GM19025 (cell line): Measurements from ENCODE around the gene ASCL5.
"Not testable (repeated sequence)": the region's sequence is repeated elsewhere in the genome, so short reads cannot be mapped to it uniquely, and the experiment has no call there.

ENCODE experiments used
- ATAC-seq: cut with Tn5 transposase; IDR thresholded peaks from one replicate; pipeline ENCODE4 v1.9.1; 2021; ENCODE audit warnings: mild to moderate bottlenecking, low read depth, moderate library complexity; ENCODE audit not compliant: unreplicated experiment

ASCL5 gene, protein sequence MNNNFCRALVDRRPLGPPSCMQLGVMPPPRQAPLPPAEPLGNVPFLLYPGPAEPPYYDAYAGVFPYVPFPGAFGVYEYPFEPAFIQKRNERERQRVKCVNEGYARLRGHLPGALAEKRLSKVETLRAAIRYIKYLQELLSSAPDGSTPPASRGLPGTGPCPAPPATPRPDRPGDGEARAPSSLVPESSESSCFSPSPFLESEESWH

DNA sequence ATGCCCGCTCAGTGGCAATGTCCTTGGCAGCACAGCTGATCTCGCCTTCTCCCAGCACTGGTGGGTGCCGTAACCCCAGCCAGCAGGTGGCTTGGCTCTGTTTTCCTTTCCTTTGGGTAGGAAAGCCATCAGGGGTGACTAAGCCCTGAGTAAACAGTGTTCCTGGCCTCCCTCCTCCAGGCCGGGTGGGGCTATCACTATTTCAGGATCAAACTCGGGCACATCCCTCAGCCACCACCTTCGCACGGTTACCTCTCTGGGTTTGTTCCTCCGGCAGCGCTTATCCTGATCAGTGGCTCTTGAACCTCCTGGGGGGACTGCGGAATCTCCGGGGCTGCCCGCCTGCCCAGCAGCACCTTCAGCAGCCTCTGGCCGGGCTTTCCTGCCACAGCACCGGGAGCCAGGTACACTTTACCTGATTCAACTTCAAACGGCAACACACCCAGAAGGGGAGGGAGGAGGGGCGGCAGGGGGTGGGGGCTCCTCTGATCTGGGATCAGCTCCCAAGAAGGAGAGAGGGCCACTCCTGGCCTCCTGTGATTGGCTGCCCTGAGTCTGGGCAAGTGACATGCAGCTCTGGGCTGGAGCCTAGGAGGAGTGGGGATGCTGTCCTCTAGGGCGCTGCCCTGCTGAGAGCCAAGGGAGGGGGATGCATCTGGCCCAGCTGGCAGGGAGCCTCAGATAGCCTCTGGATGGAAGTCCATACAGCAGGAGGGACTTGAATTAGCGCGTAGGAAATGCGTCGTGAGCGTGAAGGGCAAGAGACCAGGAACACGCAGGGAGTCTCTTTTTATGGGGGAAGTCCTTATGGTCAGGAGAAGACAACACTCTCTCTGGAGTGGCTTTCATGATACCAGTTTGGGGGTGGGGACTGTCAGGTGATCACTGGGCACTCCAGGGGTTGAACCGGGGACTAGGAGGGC lies at the start of gene ASCL5:
TSS of gene ASCL5 (minus strand) at position 353 of the 923 bp plus-strand sequence. CDS start 11,812 bp downstream, outside the sequence.
- no peak for ATAC-seq

DNA sequence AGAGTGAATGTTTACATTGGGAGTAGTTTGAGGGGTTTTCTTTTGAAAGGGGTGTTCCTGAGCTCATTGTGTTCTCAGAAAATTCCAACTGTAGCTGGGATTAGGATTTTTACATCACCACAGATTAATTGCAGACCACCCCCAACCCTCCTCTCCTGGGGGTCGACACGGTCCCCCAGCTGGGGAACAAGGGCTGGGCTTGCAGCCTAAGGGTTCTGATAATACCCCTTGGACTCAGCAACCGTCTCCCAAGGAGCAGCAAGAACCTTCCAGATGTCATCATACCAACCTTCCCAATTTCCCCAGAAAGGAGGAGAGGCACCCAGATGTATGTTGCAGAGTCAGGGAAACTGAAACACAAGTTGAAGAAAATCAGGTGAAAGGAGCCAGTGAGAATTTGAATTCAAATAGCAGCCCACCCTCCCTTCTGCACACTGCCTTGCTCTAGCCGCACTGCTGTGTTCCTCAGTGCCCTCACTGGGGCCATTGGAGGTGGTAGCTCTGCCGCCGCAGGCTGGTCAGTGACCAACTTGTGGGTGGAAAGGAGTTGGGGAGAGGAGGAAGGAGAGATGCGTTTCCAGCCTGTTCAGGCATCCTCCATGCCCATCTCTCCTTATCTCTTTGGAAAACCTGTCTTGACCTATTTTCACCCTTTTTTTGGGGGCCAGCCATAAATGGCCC lies 49.0 kb upstream of the ASCL5 start:
- no peak for ATAC-seq

DNA sequence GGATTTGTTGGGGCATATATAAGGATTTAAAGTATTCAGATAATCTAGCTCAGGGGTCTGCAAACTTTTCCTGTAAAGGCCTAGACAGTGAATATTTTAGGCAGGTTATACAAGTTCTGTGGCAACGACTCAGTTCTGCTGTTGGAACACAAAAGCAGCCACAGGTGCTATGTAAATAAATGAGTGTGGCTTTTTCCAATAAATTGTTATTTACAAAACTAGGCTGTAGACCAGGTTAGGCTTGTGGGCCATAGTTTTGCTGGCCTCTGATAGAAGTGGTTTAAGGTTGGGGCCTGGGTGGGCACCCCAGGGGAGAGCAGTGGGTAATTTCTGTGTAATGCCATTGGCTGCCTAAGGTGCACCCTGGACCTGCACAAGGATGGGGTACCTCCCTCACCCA lies 46.8 kb upstream of the ASCL5 start:
- no peak for ATAC-seq

DNA sequence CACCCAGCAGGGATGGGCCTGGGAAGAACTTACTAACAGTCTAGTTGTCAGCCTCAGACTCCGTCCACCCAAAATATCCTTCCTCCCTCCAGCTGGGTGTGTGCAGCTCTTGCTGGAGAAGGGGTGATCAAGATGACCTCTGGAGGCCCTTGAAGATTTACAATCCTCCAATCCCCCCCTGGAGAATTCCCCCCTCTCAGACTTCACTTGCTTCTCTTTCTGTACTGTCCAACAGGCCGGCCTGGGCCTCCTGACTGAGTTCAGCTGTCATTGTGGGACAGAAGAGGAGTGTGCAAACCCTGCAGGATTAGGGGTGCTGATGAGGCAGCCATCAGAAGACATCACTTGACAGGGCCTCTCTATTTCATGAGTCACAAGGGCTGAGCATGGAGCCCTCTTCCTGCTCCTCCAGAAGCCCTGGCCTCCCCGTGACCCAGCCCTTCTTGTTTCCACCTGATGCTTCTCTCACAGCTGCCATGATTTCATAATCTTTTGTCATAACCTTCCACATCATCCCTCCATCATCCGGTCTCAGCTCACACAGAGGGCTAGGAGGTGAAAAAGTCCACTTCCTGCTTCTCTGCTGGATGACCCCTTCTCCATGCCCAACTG lies 46.1 kb upstream of the ASCL5 start:
- no peak for ATAC-seq

DNA sequence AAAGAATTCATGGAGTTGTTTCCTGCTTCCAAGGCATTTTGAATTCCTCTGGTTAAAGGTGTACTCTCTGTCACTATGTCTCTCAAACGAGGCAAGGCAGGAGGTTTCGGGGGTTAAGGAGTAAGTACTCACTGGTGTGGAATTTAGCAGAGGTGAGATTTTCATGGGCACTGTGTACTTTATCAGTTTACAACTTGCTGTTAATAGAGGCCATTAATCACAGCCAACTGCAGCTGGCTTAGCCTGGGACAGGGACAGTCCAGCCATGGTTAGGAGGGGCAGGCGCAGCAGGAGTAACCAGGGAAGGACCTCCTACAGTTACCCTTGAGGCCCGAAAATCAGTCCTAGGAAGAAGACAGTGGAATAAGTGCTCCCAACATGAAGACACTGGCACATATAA lies 45.3 kb upstream of the ASCL5 start:
- ATAC-seq: no peak

DNA sequence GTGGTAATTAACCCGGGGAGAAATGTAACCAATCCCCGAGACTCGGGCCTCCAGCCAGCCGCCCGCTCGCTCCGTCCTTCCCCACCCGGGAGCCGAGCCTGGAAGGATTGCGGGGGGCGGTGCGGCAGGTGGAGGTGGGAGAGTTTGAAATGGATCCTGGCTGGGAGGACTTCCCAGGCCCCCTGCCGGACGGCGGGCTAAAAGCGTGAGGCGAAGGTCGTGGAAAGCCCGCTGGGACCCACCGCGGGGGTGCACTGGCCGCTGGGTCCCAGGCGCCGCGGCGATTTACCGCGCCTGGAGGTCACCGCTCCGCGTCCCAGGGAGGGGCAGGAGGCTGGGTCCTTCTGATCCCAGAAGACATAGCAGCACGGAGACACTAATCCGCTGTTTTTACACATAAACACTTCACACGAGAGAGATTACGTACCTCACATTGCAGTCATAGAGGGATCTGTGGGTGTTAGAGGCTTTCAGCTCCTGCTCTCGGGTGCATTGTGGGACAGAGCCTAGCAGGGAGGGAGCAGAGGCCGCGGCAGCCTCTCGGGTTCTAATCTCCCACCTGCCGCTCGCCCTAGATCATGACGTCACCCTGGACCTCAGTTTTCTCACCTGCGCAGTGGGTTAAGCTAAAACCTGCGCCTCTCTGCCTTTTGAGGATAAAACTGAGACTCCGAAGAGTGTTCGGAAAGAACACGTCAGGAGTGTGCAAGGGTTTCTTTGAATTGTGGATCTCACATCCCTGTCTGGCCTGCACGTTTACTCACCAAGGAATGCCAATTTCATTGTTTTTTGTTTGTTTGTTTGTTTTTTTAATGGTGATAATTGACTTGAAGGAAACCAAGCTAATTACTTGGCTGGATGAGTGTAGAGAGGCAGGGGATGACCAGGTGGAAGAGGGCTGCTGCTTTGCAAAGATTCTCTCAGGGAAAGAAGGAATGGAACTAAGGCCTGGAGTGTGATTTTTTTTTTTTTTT lies 44.4 kb upstream of the ASCL5 start:
- peak; percentile 25 for ATAC-seq

DNA sequence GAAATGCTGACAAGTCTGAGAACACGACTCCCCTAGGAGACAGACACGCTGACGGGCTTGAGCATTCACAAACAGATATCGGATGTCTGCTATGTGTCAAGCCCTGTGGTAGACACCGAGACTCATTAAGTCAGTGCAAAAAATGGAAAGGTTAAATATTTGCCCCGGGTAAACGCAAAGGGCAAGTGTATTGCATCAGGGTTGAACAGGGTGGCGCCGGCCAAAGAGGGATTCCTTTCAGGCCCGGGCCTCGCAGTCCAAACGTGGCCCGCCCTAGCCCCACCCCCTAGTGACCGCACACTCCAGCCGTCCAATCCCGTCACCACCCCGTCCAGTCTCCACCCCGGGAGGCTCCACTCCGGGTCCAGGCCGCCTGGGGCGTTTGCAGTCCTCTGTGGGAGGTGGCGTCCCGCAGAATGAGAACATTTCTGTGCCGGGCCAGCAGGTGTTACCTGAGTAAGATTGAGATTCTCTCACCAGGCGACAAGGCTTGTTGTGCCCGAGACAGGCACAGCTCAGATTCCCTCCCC lies 43.6 kb upstream of the ASCL5 start:
- peak; percentile 93 for ATAC-seq

DNA sequence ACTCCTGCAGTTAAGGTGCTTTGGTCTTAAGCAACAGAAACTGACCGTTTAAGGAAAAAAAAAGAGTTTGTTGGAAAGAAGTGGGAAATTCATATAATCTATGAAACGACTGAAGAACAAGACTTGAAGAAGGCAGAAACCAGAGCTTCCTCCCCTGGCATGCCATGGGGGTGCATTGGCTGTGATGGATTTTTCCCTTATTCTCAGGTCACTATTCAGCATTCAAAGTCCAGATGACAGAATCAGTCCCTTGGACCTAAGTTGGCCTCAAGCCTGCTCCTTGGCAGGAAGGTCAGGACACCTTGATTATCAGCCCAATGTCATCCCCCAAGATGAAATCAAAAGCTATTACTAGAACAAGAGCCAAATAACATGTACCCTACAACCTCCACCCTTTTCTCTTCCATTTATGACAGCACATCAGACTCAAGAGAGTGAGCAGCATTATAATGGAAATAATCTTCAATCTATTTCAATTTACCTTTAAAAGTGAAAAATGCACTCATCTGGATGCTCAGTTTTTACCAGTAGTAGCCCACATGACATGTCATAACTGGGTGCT lies 43.1 kb upstream of the ASCL5 start:
- ATAC-seq: no peak

DNA sequence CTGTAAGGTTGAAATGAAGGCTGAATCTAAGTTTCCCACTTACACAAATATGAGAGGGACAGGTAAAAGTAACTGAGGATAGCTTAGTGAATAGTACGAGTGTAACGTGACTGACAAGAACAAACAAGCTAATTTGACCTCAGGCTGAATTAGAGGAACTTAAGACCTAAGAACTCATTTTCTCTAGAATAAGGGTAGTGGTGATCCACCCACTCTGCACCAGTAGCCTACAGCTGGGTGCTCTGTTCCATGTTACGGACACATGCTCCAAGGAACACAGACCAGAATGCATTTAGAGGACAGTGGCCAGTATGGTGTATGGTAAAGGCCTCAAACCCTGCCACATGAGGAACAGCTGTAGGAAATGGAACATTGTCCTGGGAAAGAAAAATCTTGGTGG lies 42.2 kb upstream of the ASCL5 start:
- ATAC-seq: no peak

DNA sequence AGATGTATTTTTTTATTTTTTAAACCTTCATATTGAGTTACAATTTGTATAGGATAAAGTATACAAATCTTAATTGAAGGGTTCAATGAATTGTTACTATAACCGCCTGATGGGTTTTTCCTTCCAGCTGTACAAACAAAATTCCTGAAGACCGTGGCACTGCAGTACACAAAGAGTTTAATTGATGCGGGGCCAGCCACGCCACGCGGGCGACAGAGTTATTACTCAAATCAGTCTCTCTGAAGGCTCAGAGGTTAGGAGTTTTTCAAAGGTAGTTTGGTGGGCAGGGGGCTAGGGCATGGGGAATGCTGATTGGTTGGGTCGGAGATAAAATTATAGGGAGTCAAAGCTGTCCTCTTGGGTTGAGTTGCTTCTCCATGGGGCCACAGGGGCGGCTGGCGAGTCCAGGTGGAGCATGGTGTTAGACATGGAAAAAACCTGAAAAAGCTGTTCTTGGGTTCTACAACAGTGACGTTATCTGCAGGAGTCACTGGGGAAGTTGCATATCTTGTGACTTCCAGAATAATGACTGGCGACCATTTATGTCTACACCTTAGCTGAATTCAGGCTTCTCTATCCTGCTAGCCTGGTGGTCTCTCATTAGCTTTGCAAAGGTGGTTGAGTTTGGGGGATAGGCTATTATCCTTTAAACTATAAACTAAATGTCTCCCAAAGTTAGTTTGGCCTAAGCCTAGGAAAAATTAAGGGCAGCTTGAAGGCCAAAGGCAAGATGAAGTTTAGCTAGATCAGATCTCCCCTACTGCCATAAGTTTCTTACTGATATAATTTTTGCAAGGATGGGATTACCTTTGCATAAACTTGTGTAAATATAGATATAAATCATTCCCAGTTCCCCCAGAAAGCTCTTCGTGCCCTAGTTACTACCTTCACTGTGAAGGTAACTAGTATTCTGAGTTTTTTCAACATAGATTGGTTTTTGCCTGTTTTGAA lies 40.3 kb upstream of the ASCL5 start:
- ATAC-seq: no peak

DNA sequence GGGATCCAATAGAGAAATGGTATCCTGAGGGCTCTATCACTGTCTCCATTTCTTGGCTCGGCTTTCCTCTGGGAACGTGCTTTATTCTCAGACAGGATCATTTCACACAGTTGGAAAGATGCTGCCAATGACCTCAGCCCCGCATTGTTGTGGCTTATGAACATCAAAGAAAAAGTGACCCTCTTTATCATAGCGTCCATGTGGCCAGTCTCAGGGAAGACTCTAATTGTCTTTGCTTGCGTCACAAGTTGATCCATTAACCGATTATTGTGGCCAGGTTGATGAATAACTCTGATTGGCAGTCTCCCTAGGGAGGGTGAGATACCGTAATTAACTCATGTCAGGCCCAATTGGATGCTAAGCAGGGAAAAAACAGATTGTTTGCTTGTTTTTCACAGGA lies 37.7 kb upstream of the ASCL5 start:
- no peak for ATAC-seq

DNA sequence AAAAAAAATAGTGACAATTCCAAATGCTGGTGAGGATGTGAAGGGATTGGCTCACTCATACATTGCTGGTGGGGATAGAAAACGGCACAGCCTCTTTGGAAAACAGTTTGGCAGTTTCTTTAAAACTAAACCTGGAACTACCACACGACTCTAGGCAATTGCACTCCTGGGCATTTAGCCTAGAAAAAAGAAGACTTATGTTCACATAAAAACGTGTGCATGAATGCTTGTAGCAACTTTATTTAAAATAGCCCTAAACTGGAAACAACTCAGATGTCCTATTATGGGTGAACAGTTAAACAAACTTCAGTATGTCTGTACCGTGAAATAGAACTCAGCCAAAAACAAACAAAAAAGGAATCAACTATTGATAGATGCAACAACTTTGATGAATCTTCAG lies 36.7 kb upstream of the ASCL5 start:
- ATAC-seq: no peak

DNA sequence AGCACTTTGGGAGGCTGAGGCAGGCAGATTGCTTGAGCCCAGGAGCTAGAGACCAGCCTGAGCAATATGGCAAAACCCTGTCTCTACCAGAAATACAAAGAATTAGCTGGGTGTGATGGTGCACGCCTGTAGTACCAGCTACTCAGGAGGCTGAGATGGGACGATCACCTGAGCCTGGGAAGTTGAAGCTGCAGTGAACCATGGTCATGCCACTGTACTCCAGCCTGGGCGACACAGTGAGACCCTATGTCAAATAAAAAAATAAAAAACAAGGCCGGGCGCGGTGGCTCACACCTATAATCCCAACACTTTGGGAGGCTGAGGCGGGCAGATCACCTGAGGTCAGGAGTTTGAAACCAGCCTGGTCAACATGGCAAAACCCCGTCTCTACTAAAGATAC lies 36.1 kb upstream of the ASCL5 start:
- not testable (repeated sequence) for ATAC-seq

DNA sequence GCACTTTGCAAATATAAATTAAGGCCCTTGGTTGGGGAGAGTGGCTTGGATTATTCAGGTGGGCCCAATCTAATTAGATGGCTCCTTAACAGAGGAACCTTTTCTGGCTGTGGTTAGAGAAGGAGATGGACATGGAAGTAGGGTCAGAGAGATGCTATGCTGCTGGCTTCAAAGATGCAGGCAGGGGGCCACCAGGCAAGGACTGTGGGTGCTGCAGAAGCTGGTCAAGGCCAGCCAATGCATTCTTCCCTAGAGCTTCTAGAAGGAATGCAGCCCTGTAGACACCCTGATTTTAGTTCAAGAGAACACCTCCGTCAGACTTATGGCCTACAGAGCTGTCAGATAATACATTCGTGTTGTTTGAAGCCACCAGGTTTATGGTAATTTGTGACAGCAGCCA lies 31.0 kb upstream of the ASCL5 start:
- no peak for ATAC-seq

DNA sequence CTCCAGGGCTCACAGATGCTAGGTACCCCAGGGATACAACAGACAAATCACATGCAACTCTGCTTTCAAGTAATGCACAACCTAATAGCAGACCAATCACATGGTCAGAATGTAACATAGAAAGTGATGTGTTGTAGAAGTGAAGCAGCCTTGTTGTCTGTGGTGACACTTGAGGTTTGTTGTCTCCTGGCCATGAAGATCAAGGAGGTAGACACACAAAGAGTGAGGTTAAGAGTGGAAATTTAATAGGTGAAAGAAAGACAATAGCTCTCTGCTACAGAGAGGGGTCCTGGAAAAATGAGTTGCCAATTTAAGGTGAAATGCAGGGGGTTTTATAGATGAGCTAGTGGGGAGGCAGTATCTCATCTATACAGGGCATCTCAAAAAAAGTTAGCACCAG lies 29.8 kb upstream of the ASCL5 start:
- ATAC-seq: no peak

DNA sequence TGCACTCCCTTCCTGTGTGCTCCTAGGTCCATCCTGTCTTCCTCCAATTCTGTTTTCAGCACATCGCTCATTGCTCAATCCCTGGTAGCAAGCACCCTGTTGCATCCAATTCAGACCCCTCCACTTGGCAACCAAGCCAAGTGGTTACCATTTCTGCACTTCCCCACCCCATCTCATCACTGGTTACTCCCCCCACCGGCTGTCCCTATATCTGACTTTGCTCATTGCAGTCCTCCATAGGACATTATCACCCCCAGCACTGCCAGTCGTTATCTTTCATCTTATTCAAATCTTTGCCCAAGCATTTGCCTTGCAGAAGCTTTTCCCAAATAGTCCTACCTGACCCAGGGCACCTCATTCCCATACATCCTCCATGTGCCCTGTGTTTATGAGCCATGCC lies 29.4 kb upstream of the ASCL5 start:
- no peak for ATAC-seq

DNA sequence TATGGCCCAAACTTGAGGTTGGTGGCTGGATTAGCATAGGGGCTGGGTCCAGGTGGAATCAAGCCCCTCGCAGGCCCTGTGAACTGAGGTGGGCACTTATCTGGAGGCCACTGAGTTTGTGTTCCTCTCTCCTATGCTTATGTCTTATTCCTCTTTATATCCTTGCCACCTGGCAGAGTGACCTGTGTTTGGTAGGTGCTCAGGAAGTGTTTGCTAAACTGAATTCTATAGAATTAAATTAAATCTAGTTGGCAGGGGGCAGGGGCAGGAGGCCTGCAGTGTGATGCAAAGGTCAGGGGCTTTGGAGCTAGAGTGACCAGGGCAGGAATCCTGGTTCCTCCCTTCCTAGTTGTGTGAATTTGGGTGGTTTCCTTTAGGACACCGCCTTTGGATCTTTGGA lies 28.4 kb upstream of the ASCL5 start:
- no peak for ATAC-seq
